Cardiac muscle cell (in vitro differentiated cells and primary cell): ENCODE measurements around the gene EML4. TPM values are rescaled to one million over a fixed set of nuclear protein-coding genes. Genes with fewer than 3 reads are reported as not detected.
"Not testable (repeated sequence)": the region's sequence is repeated elsewhere in the genome, so short reads cannot be mapped to it uniquely, and the experiment has no call there.

ENCODE experiments used
- DNase-seq, 2 donors: peaks; one replicate each; pipeline versions ENCODE4 v3.0.0 to v3.0.0-alpha.2; 2010 to 2017; ENCODE audit warnings: low read depth in 1 of 2, low spot score in 1 of 2
- H3K27ac ChIP-seq: fragments of 200-600 bp; sonication (generic); 2 replicates; pipeline ENCODE4 v1.5.1; 2016
- H3K27me3 ChIP-seq: fragments of 200-600 bp; sonication (generic); 2 replicates; pipeline ENCODE4 v1.6.0; 2016; ENCODE audit warnings: control low read depth
- H3K36me3 ChIP-seq: fragments of 200-600 bp; sonication (generic); 2 replicates; pipeline ENCODE4 v1.5.1; 2016; ENCODE audit warnings: control low read depth
- H3K4me1 ChIP-seq: fragments of 200-600 bp; sonication (generic); 2 replicates; pipeline ENCODE4 v1.8.1; 2017; ENCODE audit warnings: low read depth, mild to moderate bottlenecking, mixed run types
- H3K4me3 ChIP-seq: fragments of 200-600 bp; sonication (generic); 2 replicates; pipeline ENCODE4 v1.5.1; 2016; ENCODE audit warnings: mild to moderate bottlenecking
- H3K9me3 ChIP-seq: fragments of 200-600 bp; sonication (generic); 2 replicates; pipeline ENCODE4 v1.5.1; 2017; ENCODE audit warnings: low read depth, mild to moderate bottlenecking, control low read depth
- CTCF ChIP-seq: IDR thresholded peaks from 2 replicates; pipeline ENCODE4 v1.5.1; 2012; ENCODE audit warnings: low read depth, mild to moderate bottlenecking, low read length
- polyA plus RNA-seq: library from polyadenylated mRNA; unstranded; fragments of >200 nt; fragmentation: Nextera tagmentation; extraction: Ambion mirVana; gene quantifications from 2 replicates; pipeline ENCODE4 v1.2.1, GENCODE V29; 2016
- total RNA-seq: library from RNA; depleted of rRNA; stranded (reverse); fragments of >200 nt; gene quantifications from 2 replicates; pipeline ENCODE4 v1.2.3, GENCODE V29; 2016

The EML4 gene
- total and polyA plus RNA-seq, 2 experiments from 2014 or later = 46.6 to 56.2 TPM

- no peak for DNase-seq
- peak overlapping the region; percentile 88 for H3K4me3 ChIP-seq
- H3K9me3 ChIP-seq = no peaks in the 10 kb centered on the region
- no peaks in the 10 kb centered on the region for H3K27me3 ChIP-seq
- no peak for TF ChIP-seq CTCF
- H3K4me1 ChIP-seq = peaks cover 33% of the 10 kb centered on the region
- peak overlapping the region; percentile 91 for H3K27ac ChIP-seq
- H3K36me3 ChIP-seq = no peaks in the 10 kb centered on the region
Measured at GRCh38 chr2:42172020-42172419, 2.9 kb downstream of the EML4 start.

- DNase-seq = no peak
- Histone ChIP-seq H3K4me3 (peak overlapping the region; percentile 88), H3K27ac (peak overlapping the region; percentile 91), H3K9me3 (no peaks in the 10 kb centered on the region), H3K4me1 (peaks cover 33% of the 10 kb centered on the region), H3K27me3 (no peaks in the 10 kb centered on the region), H3K36me3 (no peaks in the 10 kb centered on the region)
- no peak for TF ChIP-seq CTCF
Measured at GRCh38 chr2:42172566-42172965, 3.4 kb downstream of the EML4 start.

- not testable (repeated sequence) for DNase-seq, H3K9me3 ChIP-seq, H3K4me3 ChIP-seq, H3K27me3 ChIP-seq, H3K36me3 ChIP-seq
- H3K4me1 ChIP-seq = peaks cover 33% of the 10 kb centered on the region
- peak overlapping the region; percentile 91 for H3K27ac ChIP-seq
Measured at GRCh38 chr2:42173467-42173866, 4.3 kb downstream of the EML4 start.

GRCh38 chr2:42176992-42177738 is 8.0 kb downstream of the EML4 start:
- no peaks in the 10 kb centered on the region for H3K9me3 ChIP-seq
- H3K4me3 ChIP-seq = no peak overlapping the region
- H3K27ac ChIP-seq = no peak overlapping the region
- DNase-seq = no peak
- H3K27me3 ChIP-seq = no peaks in the 10 kb centered on the region
- no peak for TF ChIP-seq CTCF
- H3K4me1 ChIP-seq = peaks cover 14% of the 10 kb centered on the region
- H3K36me3 ChIP-seq = no peaks in the 10 kb centered on the region

GRCh38 chr2:42178335-42178734 is 9.2 kb downstream of the EML4 start:
- Histone ChIP-seq H3K36me3 (no peaks in the 10 kb centered on the region), H3K9me3 (no peaks in the 10 kb centered on the region), H3K27me3 (no peaks in the 10 kb centered on the region), H3K4me3 (no peak overlapping the region), H3K4me1 (peaks cover 2% of the 10 kb centered on the region), H3K27ac (no peak overlapping the region)
- DNase-seq = no peak
- TF ChIP-seq CTCF = no peak

GRCh38 chr2:42180300-42180699 is 11.1 kb downstream of the EML4 start:
- Histone ChIP-seq H3K4me1 (peaks cover 2% of the 10 kb centered on the region), H3K4me3 (no peak overlapping the region), H3K36me3 (no peaks in the 10 kb centered on the region), H3K27ac (peak overlapping the region; percentile 12), H3K9me3 (no peaks in the 10 kb centered on the region), H3K27me3 (no peaks in the 10 kb centered on the region)
- no peak for TF ChIP-seq CTCF
- no peak for DNase-seq
